GM12873 (cell line): ENCODE results near the gene CEP170.

Experiments used
- CTCF ChIP-seq: IDR thresholded peaks from 2 replicates; pipeline ENCODE4 v1.5.1; 2012; ENCODE audit warnings: low read depth, mild to moderate bottlenecking, moderate library complexity, low read length, control low read depth; ENCODE audit not compliant: insufficient read depth; ENCODE audit errors: missing control alignments

The CEP170 gene

GRCh38 chr1:243257189-243257588, 2.1 kb upstream of the CEP170 start:
- TF ChIP-seq CTCF = no peak

- no peak for TF ChIP-seq CTCF
Measured at GRCh38 chr1:243256590-243256989, 1.5 kb upstream of the CEP170 start.

- TF ChIP-seq CTCF = no peak
Measured at GRCh38 chr1:243255791-243256512, 871 bp upstream of the CEP170 start, which contains the start of gene SDCCAG8. Gene SDCCAG8, plus strand, starts transcription at chr1:243256041. Its CDS starts 133 bp downstream, at chr1:243256174.

GRCh38 chr1:243254233-243254926, 701 bp downstream of the CEP170 start:
- TF ChIP-seq CTCF = no peak

GRCh38 chr1:243253926-243254232, 1.2 kb downstream of the CEP170 start:
- TF ChIP-seq CTCF = no peak

- no peak for TF ChIP-seq CTCF
Measured at GRCh38 chr1:243253211-243253925, 1.7 kb downstream of the CEP170 start.

GRCh38 chr1:243251539-243251938, 3.5 kb downstream of the CEP170 start:
- no peak for TF ChIP-seq CTCF
